Psoas muscle (tissue), 8 donors: ENCODE data around the gene SCT. TPM values are rescaled to one million over a fixed set of nuclear protein-coding genes. Genes with fewer than 3 reads are reported as not detected.

Experiments used
- ATAC-seq, 4 donors: fragments of 200-7000 bp; cut with Tn5 transposase; one replicate each; pipeline ENCODE4 v1.9.1; 2020; ENCODE audit warnings: moderate library complexity in 3 of 4, mild to moderate bottlenecking in 2 of 4
- DNase-seq, 2 donors: peaks; one replicate each; pipeline ENCODE4 v3.0.0-alpha.2; 2020
- H3K27ac ChIP-seq: fragments of 200-600 bp; one replicate; pipeline ENCODE4 v1.8.0; 2022
- H3K27me3 ChIP-seq, 3 donors: fragments of 200-600 bp in 1 of 3; one replicate each; pipeline versions ENCODE4 v1.6.1 to v1.8.0; 2013 to 2022; ENCODE audit warnings: low read length in 2 of 3, mild to moderate bottlenecking in 2 of 3, moderate library complexity in 1 of 3; ENCODE audit not compliant: insufficient read depth in 3 of 3
- H3K36me3 ChIP-seq, 2 donors: fragments of 200-600 bp in 1 of 2; one replicate each; pipeline versions ENCODE4 v1.6.1 to v1.8.0; 2013 to 2022; ENCODE audit warnings: low read depth in 1 of 2, mild to moderate bottlenecking in 1 of 2, moderate library complexity in 1 of 2; ENCODE audit not compliant: insufficient read depth in 1 of 2
- H3K4me1 ChIP-seq: fragments of 200-600 bp; one replicate; pipeline ENCODE4 v1.8.0; 2022
- H3K4me3 ChIP-seq: fragments of 200-600 bp; one replicate; pipeline ENCODE4 v1.8.0; 2022; ENCODE audit warnings: mild to moderate bottlenecking
- H3K9me3 ChIP-seq: fragments of 200-600 bp; one replicate; pipeline ENCODE4 v1.8.0; 2022
- CTCF ChIP-seq: fragments of 200-600 bp; IDR thresholded peaks from one replicate; pipeline ENCODE4 v1.8.0; 2022; ENCODE audit warnings: antibody characterized with exemption
- WGBS, 3 donors: extraction: QIAGEN DNeasy Blood & Tissue Kit; methylation state at CpG; one replicate each; pipeline versions ENCODE4 v1.1.6 to v1.1.7; 2013; 5-methylcytosine and 5-hydroxymethylcytosine counted together
- intact Hi-C, 2 donors: fragments of 100-400 bp; cut with DNase I; formaldehyde crosslinking; loops; one replicate each; pipeline versions ENCODE4 v1.11.0 to v1.14.2; 2022
- polyA plus RNA-seq, 3 donors: library from polyadenylated mRNA; stranded (reverse); fragments of 200-250 nt; gene quantifications; one replicate each; pipeline ENCODE4 v1.2.3, GENCODE V29; 2013
- total RNA-seq, 4 donors: library from RNA; stranded (reverse); fragmentation: NEBNext Ultra II Directional in 2 of 4; extraction: Animal tissue kit (Norgen Biotek cat#: 25700) in 2 of 4; gene quantifications; one replicate each; pipeline versions ENCODE4 v1.2.1 to v1.2.4, GENCODE V29; 2021 to 2023
- donor health status: healthy with polysubstance abuse.
- donor health status: DM: no; HTN: no; CAD: no; lungs with moderate emphysema.
- donor health status: Bipolar disorder and iron deficiency.
- donor health status: healthy.
- donor health status: DM: yes; HTN: yes; CAD: no.
- donor health status: DM: no; HTN: no; CAD: no.
- donor health status: DM: no; HTN: no; CAD: no.
- donor health status: DM: yes; HTN: yes; CAD: no.

The SCT gene
- total and polyA plus RNA-seq, 7 donors = 0.44 to 4.8 (median 1.3) TPM; not detected in 3

DNA sequence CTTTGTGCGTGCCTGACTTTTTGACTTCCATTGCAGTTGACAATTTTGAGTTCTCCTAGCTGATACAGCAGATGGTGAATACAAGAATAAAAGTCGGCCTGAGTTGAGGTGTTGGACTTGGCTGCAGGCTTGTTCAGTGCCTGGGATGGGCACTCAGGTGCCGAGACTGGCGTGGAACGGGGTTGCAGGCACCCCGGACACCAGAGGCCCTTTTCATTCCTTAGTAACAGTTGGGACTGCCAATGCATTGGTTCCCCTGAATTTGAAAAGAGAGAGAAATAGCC lies 49.4 kb downstream of the SCT start:
- intact Hi-C loops = loop anchor here (2.0 to 10.0 kb wide), 3 partner anchors 33 to 117 kb away; partner anchors contain the start of genes DEAF1 (in 1 of the 2), SCT (in 1 of the 2) and TMEM80 (in 1 of the 2)
- DNase-seq = no peak
- Histone ChIP-seq H3K4me1 (peaks cover 47% of the 10 kb centered on the region), H3K36me3 (peaks cover 0 to 14% of the 10 kb centered on the region in 2 donors), H3K27ac (peak overlapping the region; percentile 97), H3K9me3 (no peaks in the 10 kb centered on the region), H3K4me3 (peak overlapping the region; percentile 98), H3K27me3 (no peaks in the 10 kb centered on the region)
- no peak for ATAC-seq
- WGBS, 3 donors = 53 to 64% (median 56%) methylated on average over 6 of the region's 6 CpGs
- TF ChIP-seq CTCF = no peak

DNA sequence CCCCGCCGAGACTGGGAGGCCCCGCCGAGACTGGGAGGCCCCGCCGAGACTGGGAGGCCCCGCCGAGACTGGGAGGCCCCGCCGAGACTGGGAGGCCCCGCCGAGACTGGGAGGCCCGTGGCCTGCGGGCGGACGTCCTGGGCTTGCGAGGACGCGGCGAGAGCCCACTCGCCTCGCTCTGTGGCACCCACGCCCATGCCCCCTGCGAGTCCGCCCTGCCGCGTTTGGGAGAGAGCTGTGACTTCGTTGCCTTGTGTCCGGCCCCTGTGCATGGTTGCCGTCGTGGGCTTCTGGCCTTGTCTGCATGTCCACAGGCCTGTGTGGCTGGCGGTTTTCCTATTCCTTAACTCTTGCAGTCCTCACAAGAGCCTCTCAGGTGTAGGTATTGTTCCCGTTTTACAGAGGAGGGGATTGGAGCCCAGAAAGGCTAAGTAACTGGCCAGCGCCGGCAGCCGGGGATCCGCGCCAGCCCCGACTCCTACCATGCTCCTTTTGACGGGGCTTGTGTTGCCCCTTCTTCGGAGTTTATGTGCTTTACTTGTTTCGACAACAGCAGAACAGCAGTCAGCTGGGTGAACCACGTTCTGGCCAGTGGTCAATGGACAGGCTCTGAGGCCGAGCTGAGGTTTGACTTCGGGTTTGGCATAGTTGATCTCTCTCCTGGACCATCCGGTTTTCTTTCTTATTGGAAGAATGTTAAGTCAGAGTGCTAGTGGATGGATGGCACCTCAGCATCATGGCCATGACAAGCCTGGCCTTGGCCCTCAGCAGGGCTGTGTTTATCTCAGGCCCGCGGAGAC lies 50.0 kb downstream of the SCT start:
- intact Hi-C loops = loop anchor here (2.0 to 10.0 kb wide), 3 partner anchors 34 to 118 kb away; partner anchors contain the start of genes DEAF1 (in 1 of the 2), SCT (in 1 of the 2) and TMEM80 (in 1 of the 2)
- TF ChIP-seq CTCF = no peak
- Histone ChIP-seq H3K4me1 (peaks cover 47% of the 10 kb centered on the region), H3K27ac (peak overlapping the region; percentile 97), H3K36me3 (peaks cover 0 to 9% of the 10 kb centered on the region in 2 donors), H3K9me3 (no peaks in the 10 kb centered on the region), H3K27me3 (no peaks in the 10 kb centered on the region), H3K4me3 (peak overlapping the region; percentile 98)
- no peak for ATAC-seq
- WGBS, 3 donors = 4 to 7% (median 5%) methylated on average over 23 to 44 of the region's 48 CpGs
- DNase-seq = no peak

Other genes starting within 250 kb of the SCT start
- gene PKP3, start 233.0 kb downstream of the SCT start, total RNA-seq = under 1 TPM in 3 of 4 donors, not detected in 1; 0.15 to 0.75 (median 0.25) TPM
- gene PKP3, start 233.0 kb downstream of the SCT start, polyA plus RNA-seq = under 1 TPM in 2 of 3 donors, not detected in 1; 0.10 to 0.13 TPM
- gene SIGIRR, start 212.2 kb downstream of the SCT start, total RNA-seq = 10 to 100 TPM in 3 of 4 donors, 1 to 10 TPM in 1; 9.9 to 15.9 (median 10.8) TPM
- gene SIGIRR, start 212.2 kb downstream of the SCT start, polyA plus RNA-seq = 10 to 100 TPM; 19.2 to 28.1 (median 20.3) TPM
- under 1 TPM in 3 of 4 donors, not detected in 1; 0.09 to 0.59 (median 0.46) TPM for gene ANO9, start 185.2 kb downstream of the SCT start, total RNA-seq
- under 1 TPM; 0.10 to 0.15 (median 0.10) TPM for gene ANO9, start 185.2 kb downstream of the SCT start, polyA plus RNA-seq
- 10 to 100 TPM; 15.8 to 21.1 (median 20.3) TPM for gene PTDSS2, start 176.9 kb downstream of the SCT start, total RNA-seq
- 10 to 100 TPM; 11.8 to 26.0 (median 15.4) TPM for gene PTDSS2, start 176.9 kb downstream of the SCT start, polyA plus RNA-seq
- 100 to 1,000 TPM; 103 to 145 (median 113) TPM for gene RNH1, start 119.9 kb downstream of the SCT start, total RNA-seq
- gene RNH1, start 119.9 kb downstream of the SCT start, polyA plus RNA-seq = 100 to 1,000 TPM; 105 to 181 (median 105) TPM
- 10 to 100 TPM; 43.6 to 74.7 (median 53.9) TPM for gene HRAS, start 91.6 kb downstream of the SCT start, total RNA-seq
- 10 to 100 TPM; 53.9 to 76.2 (median 66.3) TPM for gene HRAS, start 91.6 kb downstream of the SCT start, polyA plus RNA-seq
- gene LRRC56, start 89.7 kb downstream of the SCT start, total RNA-seq = under 1 TPM; 0.30 to 0.84 (median 0.55) TPM
- under 1 TPM in 2 of 3 donors, not detected in 1; 0.39 to 0.61 TPM for gene LRRC56, start 89.7 kb downstream of the SCT start, polyA plus RNA-seq
- under 1 TPM in 2 of 4 donors, not detected in 2; 0.25 to 0.27 TPM for gene LMNTD2, start 66.4 kb downstream of the SCT start, total RNA-seq
- under 1 TPM; 0.04 to 0.12 (median 0.09) TPM for gene LMNTD2, start 66.4 kb downstream of the SCT start, polyA plus RNA-seq
- 1 to 10 TPM in 1 of 4 donors, under 1 TPM in 2, not detected in 1; 0.78 to 1.2 (median 0.84) TPM for gene RASSF7, start 66.2 kb downstream of the SCT start, total RNA-seq
- 1 to 10 TPM in 1 of 3 donors, under 1 TPM in 2; 0.65 to 1.4 (median 1.00) TPM for gene RASSF7, start 66.2 kb downstream of the SCT start, polyA plus RNA-seq
- gene PHRF1, start 50.7 kb downstream of the SCT start, total RNA-seq = 10 to 100 TPM; 19.8 to 31.2 (median 25.0) TPM
- 10 to 100 TPM; 11.7 to 19.5 (median 13.5) TPM for gene PHRF1, start 50.7 kb downstream of the SCT start, polyA plus RNA-seq
- gene IRF7, start 11.2 kb downstream of the SCT start, total RNA-seq = 10 to 100 TPM in 3 of 4 donors, 1 to 10 TPM in 1; 7.5 to 23.1 (median 15.2) TPM
- gene IRF7, start 11.2 kb downstream of the SCT start, polyA plus RNA-seq = 10 to 100 TPM in 2 of 3 donors, 1 to 10 TPM in 1; 9.4 to 13.2 (median 12.9) TPM
- under 1 TPM in 1 of 4 donors, not detected in 3; 0.20 TPM for gene CDHR5, start 2.2 kb downstream of the SCT start, total RNA-seq
- under 1 TPM in 2 of 3 donors, not detected in 1; 0.07 to 0.34 TPM for gene CDHR5, start 2.2 kb downstream of the SCT start, polyA plus RNA-seq
- 1 to 10 TPM in 2 of 4 donors, under 1 TPM in 1, not detected in 1; 0.55 to 1.2 (median 1.1) TPM for gene DRD4, start 10.1 kb upstream of the SCT start, total RNA-seq
- under 1 TPM in 2 of 3 donors, not detected in 1; 0.14 to 0.18 TPM for gene DRD4, start 10.1 kb upstream of the SCT start, polyA plus RNA-seq
- 10 to 100 TPM; 15.0 to 30.0 (median 21.0) TPM for gene DEAF1, start 68.0 kb upstream of the SCT start, total RNA-seq
- 10 to 100 TPM; 12.5 to 18.1 (median 15.3) TPM for gene DEAF1, start 68.0 kb upstream of the SCT start, polyA plus RNA-seq
- 10 to 100 TPM in 2 of 4 donors, 1 to 10 TPM in 2; 5.9 to 15.7 (median 9.7) TPM for gene TMEM80, start 68.6 kb upstream of the SCT start, total RNA-seq
- 10 to 100 TPM in 2 of 3 donors, 1 to 10 TPM in 1; 7.4 to 16.3 (median 10.1) TPM for gene TMEM80, start 68.6 kb upstream of the SCT start, polyA plus RNA-seq
- gene EPS8L2, start 79.0 kb upstream of the SCT start, total RNA-seq = 1 to 10 TPM in 3 of 4 donors, under 1 TPM in 1; 0.89 to 3.1 (median 1.5) TPM
- gene EPS8L2, start 79.0 kb upstream of the SCT start, polyA plus RNA-seq = under 1 TPM; 0.47 to 0.63 (median 0.56) TPM
- gene TALDO1, start 120.3 kb upstream of the SCT start, total RNA-seq = 100 to 1,000 TPM in 1 of 4 donors, 10 to 100 TPM in 3; 77.7 to 140 (median 81.8) TPM
- 10 to 100 TPM; 58.7 to 77.6 (median 65.9) TPM for gene TALDO1, start 120.3 kb upstream of the SCT start, polyA plus RNA-seq
- 10 to 100 TPM; 13.6 to 32.6 (median 22.2) TPM for gene GATD1, start 150.3 kb upstream of the SCT start, total RNA-seq
- 10 to 100 TPM; 11.0 to 20.9 (median 17.7) TPM for gene GATD1, start 150.3 kb upstream of the SCT start, polyA plus RNA-seq
- gene CEND1, start 162.9 kb upstream of the SCT start, total RNA-seq = under 1 TPM in 1 of 4 donors, not detected in 3; 0.22 TPM
- under 1 TPM; 0.09 to 0.33 (median 0.11) TPM for gene CEND1, start 162.9 kb upstream of the SCT start, polyA plus RNA-seq
- 1 to 10 TPM; 1.5 to 2.9 (median 2.2) TPM for gene SLC25A22, start 171.1 kb upstream of the SCT start, total RNA-seq
- 1 to 10 TPM in 1 of 3 donors, under 1 TPM in 2; 0.49 to 4.3 (median 0.56) TPM for gene SLC25A22, start 171.1 kb upstream of the SCT start, polyA plus RNA-seq
- 10 to 100 TPM in 3 of 4 donors, 1 to 10 TPM in 1; 8.7 to 13.8 (median 10.4) TPM for gene PIDD1, start 178.1 kb upstream of the SCT start, total RNA-seq
- gene PIDD1, start 178.1 kb upstream of the SCT start, polyA plus RNA-seq = 10 to 100 TPM in 2 of 3 donors, 1 to 10 TPM in 1; 9.4 to 16.2 (median 10.9) TPM
- gene RPLP2, start 182.8 kb upstream of the SCT start, total RNA-seq = 1,000 to 10,000 TPM; 1,082 to 1,565 (median 1,354) TPM
- gene RPLP2, start 182.8 kb upstream of the SCT start, polyA plus RNA-seq = 1,000 to 10,000 TPM in 1 of 3 donors, 100 to 1,000 TPM in 2; 779 to 1,781 (median 798) TPM
- 100 to 1,000 TPM; 125 to 247 (median 175) TPM for gene PNPLA2, start 191.7 kb upstream of the SCT start, total RNA-seq
- gene PNPLA2, start 191.7 kb upstream of the SCT start, polyA plus RNA-seq = 10 to 100 TPM; 64.8 to 87.9 (median 83.8) TPM
- gene CRACR2B, start 200.7 kb upstream of the SCT start, total RNA-seq = 1 to 10 TPM; 2.4 to 8.9 (median 4.1) TPM
- 1 to 10 TPM; 1.9 to 6.4 (median 2.8) TPM for gene CRACR2B, start 200.7 kb upstream of the SCT start, polyA plus RNA-seq
- 100 to 1,000 TPM; 149 to 175 (median 161) TPM for gene CD151, start 205.8 kb upstream of the SCT start, total RNA-seq
- 100 to 1,000 TPM; 158 to 358 (median 224) TPM for gene CD151, start 205.8 kb upstream of the SCT start, polyA plus RNA-seq
- 100 to 1,000 TPM; 113 to 205 (median 156) TPM for gene POLR2L, start 215.3 kb upstream of the SCT start, total RNA-seq
- gene POLR2L, start 215.3 kb upstream of the SCT start, polyA plus RNA-seq = 100 to 1,000 TPM; 114 to 178 (median 176) TPM
- 10 to 100 TPM; 13.9 to 22.1 (median 16.8) TPM for gene TSPAN4, start 215.7 kb upstream of the SCT start, total RNA-seq
- 10 to 100 TPM; 11.4 to 38.5 (median 25.1) TPM for gene TSPAN4, start 215.7 kb upstream of the SCT start, polyA plus RNA-seq